ENCODE measurements around the gene ADAMTS12. TPM values are rescaled to one million over a fixed set of nuclear protein-coding genes. Genes with fewer than 3 reads are reported as not detected.

ADAMTS12 gene
- total RNA-seq, 1 donor: 6.9 TPM

DNA sequence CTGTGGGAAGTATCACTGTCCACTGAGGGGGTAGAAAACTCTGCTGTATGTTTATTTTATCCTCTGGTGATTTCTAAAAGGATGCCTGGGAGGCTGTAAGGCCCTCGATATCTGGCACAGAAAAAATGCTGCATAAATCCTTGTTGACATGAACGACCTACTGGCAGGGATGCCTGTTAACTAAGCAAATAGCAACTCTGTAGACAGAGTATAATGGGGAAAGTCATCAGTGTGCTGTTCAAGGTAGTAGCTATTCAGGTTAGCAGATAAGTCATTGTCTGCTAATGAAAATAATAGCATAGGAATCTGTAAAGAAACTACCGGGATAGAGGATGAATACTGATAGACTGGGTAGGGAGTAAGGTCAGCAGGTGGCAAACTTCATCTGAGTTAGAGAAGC is 256.2 kb downstream of the ADAMTS12 start:
- Histone ChIP-seq H3K27ac (ENCODE audit: low read depth, low read length) (no peak overlapping the region), H4K20me1 (ENCODE audit: insufficient read depth, low read length) (no peaks in the 10 kb centered on the region), H3K27me3 (ENCODE audit: insufficient read depth, low read length) (no peaks in the 10 kb centered on the region), H3K4me3 (ENCODE audit: insufficient read depth, low read length) (no peak overlapping the region), H3K9me3 (ENCODE audit: low read depth, low read length) (no peaks in the 10 kb centered on the region), H3K79me2 (ENCODE audit: insufficient read depth, low read length) (no peaks in the 10 kb centered on the region), H2AFZ (ENCODE audit: low read length) (no peak overlapping the region), H3K4me2 (ENCODE audit: insufficient read depth, low read length) (no peak overlapping the region), H3K36me3 (ENCODE audit: insufficient read depth, low read length) (peaks cover 30% of the 10 kb centered on the region), H3K4me1 (ENCODE audit: insufficient read depth, low read length) (peaks cover 6% of the 10 kb centered on the region)
- TF ChIP-seq, protein P1, sequence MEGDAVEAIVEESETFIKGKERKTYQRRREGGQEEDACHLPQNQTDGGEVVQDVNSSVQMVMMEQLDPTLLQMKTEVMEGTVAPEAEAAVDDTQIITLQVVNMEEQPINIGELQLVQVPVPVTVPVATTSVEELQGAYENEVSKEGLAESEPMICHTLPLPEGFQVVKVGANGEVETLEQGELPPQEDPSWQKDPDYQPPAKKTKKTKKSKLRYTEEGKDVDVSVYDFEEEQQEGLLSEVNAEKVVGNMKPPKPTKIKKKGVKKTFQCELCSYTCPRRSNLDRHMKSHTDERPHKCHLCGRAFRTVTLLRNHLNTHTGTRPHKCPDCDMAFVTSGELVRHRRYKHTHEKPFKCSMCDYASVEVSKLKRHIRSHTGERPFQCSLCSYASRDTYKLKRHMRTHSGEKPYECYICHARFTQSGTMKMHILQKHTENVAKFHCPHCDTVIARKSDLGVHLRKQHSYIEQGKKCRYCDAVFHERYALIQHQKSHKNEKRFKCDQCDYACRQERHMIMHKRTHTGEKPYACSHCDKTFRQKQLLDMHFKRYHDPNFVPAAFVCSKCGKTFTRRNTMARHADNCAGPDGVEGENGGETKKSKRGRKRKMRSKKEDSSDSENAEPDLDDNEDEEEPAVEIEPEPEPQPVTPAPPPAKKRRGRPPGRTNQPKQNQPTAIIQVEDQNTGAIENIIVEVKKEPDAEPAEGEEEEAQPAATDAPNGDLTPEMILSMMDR (IDR thresholded peaks at IDR 0.05; ENCODE audit: extremely low read depth, low read depth, low read length): no peak
- DNase-seq (ENCODE audit: insufficient read length, low spot score, missing footprints): no peak

DNA sequence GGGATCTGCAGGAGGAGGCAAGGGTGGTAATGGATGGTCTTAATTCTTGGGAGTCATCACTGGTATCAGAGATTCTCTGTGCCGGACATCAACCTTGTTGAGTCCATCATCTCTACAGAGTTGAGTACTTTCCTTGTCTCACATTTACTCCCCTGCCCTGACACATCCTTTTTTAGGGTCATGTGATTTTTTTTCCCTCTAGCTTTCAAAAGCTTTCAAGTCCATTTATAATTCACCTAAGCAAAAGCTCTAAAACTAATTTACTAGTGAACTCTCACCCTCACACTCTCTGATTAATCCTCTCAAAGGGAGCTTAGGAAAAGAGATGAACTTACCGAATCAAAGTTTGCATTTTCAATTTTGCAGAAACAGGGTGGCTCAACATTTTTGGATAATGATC is 258.1 kb downstream of the ADAMTS12 start:
- H3K36me3 ChIP-seq (ENCODE audit: insufficient read depth, low read length): peaks cover 13% of the 10 kb centered on the region
- no peak overlapping the region for H3K27ac ChIP-seq (ENCODE audit: low read depth, low read length)
- no peak overlapping the region for H2AFZ ChIP-seq (ENCODE audit: low read length)
- peaks cover 6% of the 10 kb centered on the region for H3K4me1 ChIP-seq (ENCODE audit: insufficient read depth, low read length)
- no peak overlapping the region for H3K4me2 ChIP-seq (ENCODE audit: insufficient read depth, low read length)
- H3K79me2 ChIP-seq (ENCODE audit: insufficient read depth, low read length): no peaks in the 10 kb centered on the region
- TF ChIP-seq, protein P1 (IDR thresholded peaks at IDR 0.05; ENCODE audit: extremely low read depth, low read depth, low read length): no peak
- no peak overlapping the region for H3K4me3 ChIP-seq (ENCODE audit: insufficient read depth, low read length)
- no peaks in the 10 kb centered on the region for H4K20me1 ChIP-seq (ENCODE audit: insufficient read depth, low read length)
- H3K27me3 ChIP-seq (ENCODE audit: insufficient read depth, low read length): no peaks in the 10 kb centered on the region
- no peak for DNase-seq (ENCODE audit: insufficient read length, low spot score, missing footprints)
- H3K9me3 ChIP-seq (ENCODE audit: low read depth, low read length): no peaks in the 10 kb centered on the region

DNA sequence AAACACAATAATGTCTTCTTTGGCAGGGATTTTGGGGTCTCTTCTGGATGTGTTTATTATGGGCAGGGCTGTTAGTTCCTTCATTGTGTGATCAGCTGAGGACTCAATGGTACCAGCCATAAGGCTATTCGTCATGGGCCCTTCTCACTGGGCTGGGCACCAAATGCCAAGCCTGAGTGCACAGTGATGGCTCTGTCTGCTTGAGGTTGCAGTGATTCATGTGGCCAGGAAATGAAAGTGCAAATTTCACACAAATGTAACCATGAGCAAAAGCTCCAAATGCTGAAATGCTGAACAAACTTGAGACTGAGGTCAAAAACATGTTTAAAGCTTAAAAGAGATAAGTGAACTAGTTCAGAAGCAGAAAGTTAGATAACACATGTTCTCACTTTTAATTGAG is 260.0 kb downstream of the ADAMTS12 start:
- Histone ChIP-seq H4K20me1 (ENCODE audit: insufficient read depth, low read length) (no peaks in the 10 kb centered on the region), H3K27ac (ENCODE audit: low read depth, low read length) (no peak overlapping the region), H3K9me3 (ENCODE audit: low read depth, low read length) (no peaks in the 10 kb centered on the region), H3K27me3 (ENCODE audit: insufficient read depth, low read length) (no peaks in the 10 kb centered on the region), H2AFZ (ENCODE audit: low read length) (no peak overlapping the region), H3K36me3 (ENCODE audit: insufficient read depth, low read length) (peaks cover 3% of the 10 kb centered on the region), H3K4me1 (ENCODE audit: insufficient read depth, low read length) (peaks cover 6% of the 10 kb centered on the region), H3K79me2 (ENCODE audit: insufficient read depth, low read length) (no peaks in the 10 kb centered on the region), H3K4me2 (ENCODE audit: insufficient read depth, low read length) (no peak overlapping the region), H3K4me3 (ENCODE audit: insufficient read depth, low read length) (no peak overlapping the region)
- DNase-seq (ENCODE audit: insufficient read length, low spot score, missing footprints): peak; percentile 18
- TF ChIP-seq, protein P1 (IDR thresholded peaks at IDR 0.05; ENCODE audit: extremely low read depth, low read depth, low read length): no peak

DNA sequence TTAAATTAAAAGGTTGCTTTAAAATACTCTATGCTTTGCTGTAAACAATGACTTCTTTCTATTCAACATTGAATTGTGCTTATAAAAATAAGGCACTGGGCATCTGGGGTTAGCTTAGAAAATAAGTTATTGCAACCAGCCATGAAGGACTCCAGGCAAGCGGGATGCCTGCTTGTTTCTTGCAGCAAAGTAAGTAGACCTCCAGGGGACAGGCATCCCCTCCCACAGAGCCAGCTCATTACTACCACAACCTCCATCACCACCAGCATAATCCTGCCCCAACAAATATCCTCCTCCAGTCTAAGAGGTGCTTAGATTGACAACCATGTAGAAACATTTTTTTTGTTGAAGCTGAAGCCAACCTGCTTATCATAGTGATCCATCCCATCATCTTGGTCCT is 260.7 kb downstream of the ADAMTS12 start:
- DNase-seq (ENCODE audit: insufficient read length, low spot score, missing footprints): no peak
- Histone ChIP-seq H3K4me1 (ENCODE audit: insufficient read depth, low read length) (peaks cover 6% of the 10 kb centered on the region), H4K20me1 (ENCODE audit: insufficient read depth, low read length) (no peaks in the 10 kb centered on the region)

More for the DNA sequence above, 260.7 kb downstream of the ADAMTS12 start:
- TF ChIP-seq, protein P1 (IDR thresholded peaks at IDR 0.05; ENCODE audit: extremely low read depth, low read depth, low read length): no peak
- Histone ChIP-seq H3K4me2 (ENCODE audit: insufficient read depth, low read length) (no peak overlapping the region), H2AFZ (ENCODE audit: low read length) (no peak overlapping the region), H3K27ac (ENCODE audit: low read depth, low read length) (no peak overlapping the region), H3K36me3 (ENCODE audit: insufficient read depth, low read length) (peaks cover 3% of the 10 kb centered on the region), H3K9me3 (ENCODE audit: low read depth, low read length) (no peaks in the 10 kb centered on the region), H3K27me3 (ENCODE audit: insufficient read depth, low read length) (no peaks in the 10 kb centered on the region), H3K79me2 (ENCODE audit: insufficient read depth, low read length) (no peaks in the 10 kb centered on the region), H3K4me3 (ENCODE audit: insufficient read depth, low read length) (no peak overlapping the region)
